GM12878 (cell line): Measurements from ENCODE around the gene NIP7. TPM values are rescaled to one million over a fixed set of nuclear protein-coding genes. Genes with fewer than 3 reads are reported as not detected.
A peak's percentile ranks its signal among the peaks of the same experiment; 100 is the strongest.

Source experiments
- ATAC-seq: fragments of 200-7000 bp; cut with Tn5 transposase; 3 replicates; pipeline ENCODE4 v1.9.1; 2020; ENCODE audit warnings: mild to moderate bottlenecking, moderate library complexity
- BruUV-seq: library from RNA; stranded (reverse); fragments of 400-500 nt; replicated peaks from 2 replicates; lab custom pipeline; 2021; lab: Mats Ljungman, UMichigan
- CTCF ChIA-PET: fragments of 300-600 bp; sonication (Branson Sonifier 250); formaldehyde crosslinking; extraction: SDS; loops from one replicate; lab custom pipeline; 2021; ENCODE audit warnings: inconsistent platforms; lab: Yijun Ruan, JAX
- POLR2A ChIA-PET: fragments of 350-600 bp; formaldehyde crosslinking; extraction: SDS; loops from one replicate; lab custom pipeline; 2021; ENCODE audit warnings: inconsistent platforms; lab: Charles Lee
- RAD21 ChIA-PET: fragments of 300-600 bp; sonication (Branson Sonifier 250); formaldehyde crosslinking; loops from one replicate; lab custom pipeline; 2023; ENCODE audit warnings: antibody characterized with exemption; ENCODE audit not compliant: unreplicated experiment; lab: Charles Lee
- SMC1A ChIA-PET: fragments of 300-600 bp; sonication (Branson Sonifier 250); formaldehyde crosslinking; loops from one replicate; lab custom pipeline; 2023; ENCODE audit not compliant: unreplicated experiment, uncharacterized antibody; lab: Charles Lee
- DNase-seq: peaks from one replicate; pipeline ENCODE4 v3.0.0-alpha.2; 2011; ENCODE audit warnings: low read depth, low spot score
- FAIRE-seq: peaks from 3 replicates; lab custom pipeline; 2011; peaks lifted over from hg19 to GRCh38; lab: Jason Lieb, UNC
- H2AFZ ChIP-seq: 2 replicates; pipeline ENCODE4 v1.6.0; 2011; ENCODE audit warnings: low read depth, low read length, control low read depth; ENCODE audit not compliant: control insufficient read depth
- H3K27ac ChIP-seq: 2 replicates; pipeline ENCODE4 v1.5.1; 2011; ENCODE audit warnings: control low read depth; ENCODE audit not compliant: control insufficient read depth, insufficient read depth
- H3K27me3 ChIP-seq, 2 experiments: replicated peaks in 1 of 2; 2 replicates each; pipeline versions ENCODE4 v1.6.0 to v1.6.1; 2011; ENCODE audit warnings: low read length in 1 of 2; ENCODE audit not compliant: control insufficient read depth in 2 of 2, insufficient read depth in 2 of 2
- H3K36me3 ChIP-seq, 2 experiments: 2 replicates each; pipeline ENCODE4 v1.5.1; 2011; ENCODE audit warnings: low read length in 1 of 2; ENCODE audit not compliant: control insufficient read depth in 2 of 2, insufficient read depth in 2 of 2
- H3K4me1 ChIP-seq: 2 replicates; pipeline ENCODE4 v1.6.1; 2011; ENCODE audit warnings: mild to moderate bottlenecking, low read length, moderate library complexity, mixed read lengths; ENCODE audit not compliant: control insufficient read depth, insufficient read depth
- H3K4me2 ChIP-seq: 2 replicates; pipeline ENCODE4 v1.6.0; 2011; ENCODE audit warnings: control low read depth; ENCODE audit not compliant: control insufficient read depth, insufficient read depth
- H3K4me3 ChIP-seq: fragments of 200-600 bp; sonication (generic); 2 replicates; pipeline ENCODE4 v1.5.1; 2016
- H3K79me2 ChIP-seq: 2 replicates; pipeline ENCODE4 v1.6.0; 2011; ENCODE audit warnings: low read length; ENCODE audit not compliant: control insufficient read depth, insufficient read depth
- H3K9ac ChIP-seq: 2 replicates; pipeline ENCODE4 v1.8.0; 2011; ENCODE audit warnings: low read length, control low read depth, mixed read lengths; ENCODE audit not compliant: control insufficient read depth, insufficient read depth
- H3K9me3 ChIP-seq: replicated peaks from 3 replicates; pipeline ENCODE4 v1.5.1; 2011; ENCODE audit warnings: mild to moderate bottlenecking, low read length; ENCODE audit not compliant: control insufficient read depth, insufficient read depth
- H4K20me1 ChIP-seq: 2 replicates; pipeline ENCODE4 v1.6.0; 2011; ENCODE audit not compliant: control insufficient read depth, insufficient read depth
- CBX3 ChIP-seq: fragments of 200-600 bp; sonication (generic); IDR thresholded peaks from 2 replicates; pipeline ENCODE4 v1.6.1; 2016; ENCODE audit warnings: low read depth, borderline replicate concordance
- EGR1 ChIP-seq, 2 experiments: IDR thresholded peaks; 1 replicate in 1 of 2; 2 replicates in 1 of 2; pipeline ENCODE4 v1.6.1; 2011 to 2012; ENCODE audit warnings: low read depth in 2 of 2, low read length in 2 of 2, borderline replicate concordance in 1 of 2, mild to moderate bottlenecking in 1 of 2, moderate library complexity in 1 of 2
- HDAC6 ChIP-seq: fragments of 200-600 bp; sonication (generic); IDR thresholded peaks from one replicate; pipeline ENCODE4 v1.8.0; 2017; ENCODE audit warnings: antibody characterized with exemption; ENCODE audit not compliant: unreplicated experiment
- LARP7 ChIP-seq: fragments of 450-650 bp; IDR thresholded peaks from 2 replicates; pipeline ENCODE4 v1.6.1; 2017; ENCODE audit warnings: mild to moderate bottlenecking
- MLLT1 ChIP-seq: fragments of 450-650 bp; IDR thresholded peaks from 2 replicates; pipeline ENCODE4 v1.6.1; 2016; ENCODE audit warnings: mild to moderate bottlenecking
- NFIC ChIP-seq: IDR thresholded peaks from 2 replicates; pipeline ENCODE4 v1.6.1; 2012; ENCODE audit warnings: low read depth, mild to moderate bottlenecking, inconsistent platforms, low read length, moderate library complexity
- POU2F2 ChIP-seq: IDR thresholded peaks from 3 replicates; pipeline ENCODE4 v1.6.1; 2011; ENCODE audit warnings: low read depth, mild to moderate bottlenecking, low read length, borderline replicate concordance
- SMAD5 ChIP-seq: IDR thresholded peaks from 2 replicates; pipeline ENCODE4 v1.6.1; 2016; ENCODE audit warnings: antibody characterized with exemption, low read depth
- TCF12 ChIP-seq: IDR thresholded peaks from 2 replicates; pipeline ENCODE4 v1.6.1; 2011; ENCODE audit warnings: low read depth, mild to moderate bottlenecking, low read length
- TCF3 ChIP-seq: IDR thresholded peaks from 2 replicates; pipeline ENCODE4 v1.6.1; 2012; ENCODE audit warnings: low read depth, mild to moderate bottlenecking, low read length, borderline replicate concordance; ENCODE audit not compliant: insufficient read depth
- WGBS: methylation state at CpG from one replicate; pipeline ENCODE4 v1.1.6; 2016; ENCODE audit warnings: low lambda C conversion rate; ENCODE audit not compliant: insufficient replicate concordance, insufficient coverage; ENCODE audit errors: missing lambda C conversion rate; 5-methylcytosine and 5-hydroxymethylcytosine counted together
- in situ Hi-C: fragments of 300-500 bp; cut with MboI; formaldehyde crosslinking; loops from 9 replicates; pipeline ENCODE4 v1.14.3; 2018; ENCODE audit warnings: mixed read lengths
- intact Hi-C: fragments of 100-400 bp; cut with micrococcal nuclease; formaldehyde crosslinking; loops from one replicate; pipeline ENCODE4 v1.14.2; 2022; ENCODE audit not compliant: unreplicated experiment
- polyA plus RNA-seq, 11 experiments: library from polyadenylated mRNA; depleted of rRNA in 4 of 11; unstranded in 6 of 11; stranded (reverse) in 5 of 11; fragments of >200 nt; fragmentation: Nextera tagmentation in 4 of 11; fragmentation: Illumina TruSeq in 1 of 11; extraction: Ambion mirVana in 4 of 11; extraction: Trizol in 1 of 11; gene quantifications; 1 replicate in 1 of 11; 2 replicates in 10 of 11; pipeline versions ENCODE4 v1.2.1 to v1.2.3, GENCODE V29; 2011 to 2016; ENCODE audit warnings: inconsistent platforms in 2 of 11, missing spikeins in 2 of 11, low read depth in 1 of 11
- total RNA-seq, 4 experiments: library from RNA; depleted of rRNA in 3 of 4; stranded (reverse); fragments of >200 nt in 3 of 4; fragmentation: Illumina TruSeq in 1 of 4; extraction: Trizol in 1 of 4; gene quantifications; 2 replicates each; pipeline versions ENCODE4 v1.2.1 to v1.2.3, GENCODE V29; 2013 to 2021

NIP7 gene
- total and polyA plus RNA-seq, 10 of the 15 experiments (the other 5 are each of a cell fraction or from before 2014, with no cell fraction given): 18.8 to 62.9 (median 56.7) TPM

- intact Hi-C loops (no loop called here), in situ Hi-C loops (no loop called here)
- no peaks in the 10 kb centered on the region for H3K9me3 ChIP-seq
- BruUV-seq: no TSS peak
- ChIA-PET RAD21 (no interaction called here), SMC1A (interaction anchor here (1.3 to 1.9 kb wide), 2 partner anchors 11 to 17 kb away, joined by 4 read pairs; no protein-coding TSS in a partner anchor), POLR2A (interaction anchor here (1.4 to 6.6 kb wide), 2 partner anchors 11 to 52 kb away, joined by 3 to 42 read pairs; partner anchors contain the start of genes COG8 and NIP7), CTCF (interaction anchor here (1.1 to 2.3 kb wide), 4 partner anchors 10 to 67 kb away, joined by 3 to 9 read pairs (median 7); partner anchors contain the start of gene COG8)
- H3K27ac ChIP-seq: 0 out of 2 replicates have a peak overlapping the region, but pooled peaks have one; percentile 18
- H3K27me3 ChIP-seq: no peaks in the 10 kb centered on the region
- peak overlapping the region; percentile 74 for H3K4me2 ChIP-seq
- TF ChIP-seq SMAD5: 0 out of 2 replicates have a peak, but pooled peaks have one; percentile 18
- TF ChIP-seq NFIC: no peak
- peaks cover 13 to 29% of the 10 kb centered on the region in 2 experiments for H3K36me3 ChIP-seq
- H3K79me2 ChIP-seq: peaks cover 58% of the 10 kb centered on the region
- H4K20me1 ChIP-seq: peaks cover 8% of the 10 kb centered on the region; the same call in 1 of the 2 replicates
- H3K4me1 ChIP-seq: peaks cover 10% of the 10 kb centered on the region
- peak overlapping the region; percentile 89 for H3K4me3 ChIP-seq
- DNase-seq (no peak), FAIRE-seq (no peak), ATAC-seq (no peak)
- peak overlapping the region; percentile 88 for H3K9ac ChIP-seq
- H2AFZ ChIP-seq: no peak overlapping the region
- under 1% methylated on average over 10 of the region's 10 CpGs for WGBS
Observed at GRCh38 chr16:69328854-69329316, 10.7 kb upstream of the NIP7 start.

- SMC1A ChIA-PET: interaction anchor here (0.6 to 1.9 kb wide), 5 partner anchors 11 to 425 kb away, joined by 3 to 5 read pairs (median 4); partner anchors contain the start of gene NOB1
- Histone ChIP-seq H3K79me2 (peaks cover 54% of the 10 kb centered on the region), H3K9me3 (no peaks in the 10 kb centered on the region), H3K36me3 (peaks cover 10 to 31% of the 10 kb centered on the region in 2 experiments), H3K9ac (peak overlapping the region; percentile 88), H3K4me1 (peaks cover 10% of the 10 kb centered on the region), H3K27me3 (no peaks in the 10 kb centered on the region), H3K4me3 (peak overlapping the region; percentile 89), H4K20me1 (peaks cover 8% of the 10 kb centered on the region; the same call in 1 of the 2 replicates), H3K4me2 (peak overlapping the region; percentile 74), H3K27ac (peak overlapping the region; percentile 82), H2AFZ (peak overlapping the region; percentile 73)
- FAIRE-seq (no peak), DNase-seq (no peak), ATAC-seq (peak; percentile 56)
- POLR2A ChIA-PET: interaction anchor here (0.6 to 6.6 kb wide), 3 partner anchors 10 to 51 kb away, joined by 3 to 42 read pairs (median 3); partner anchors contain the start of genes COG8 and NIP7
- in situ Hi-C loops: no loop called here
- CTCF ChIA-PET: interaction anchor here (1.1 to 2.3 kb wide), 3 partner anchors 9 to 67 kb away, joined by 6 to 9 read pairs (median 8); partner anchors contain the start of gene COG8
- RAD21 ChIA-PET: interaction anchor here (0.6 to 1.2 kb wide), 3 partner anchors 11 to 142 kb away, joined by 3 to 5 read pairs (median 3); partner anchors contain the start of gene NIP7
- 2% methylated on average over 77 of the region's 77 CpGs for WGBS
- TF ChIP-seq MLLT1 (0 out of 2 replicates have a peak, but pooled peaks have one; percentile 27), CBX3 (no peak), HDAC6 (peak; percentile 48), POU2F2 (0 out of 3 replicates have a peak, but pooled peaks have one; percentile 2), TCF3 (0 out of 2 replicates have a peak, but pooled peaks have one; percentile 23), SMAD5 (peak; percentile 17; the same call in 1 of the 2 replicates), EGR1 (IDR thresholded peaks at IDR 0.05; ENCODE audit: borderline replicate concordance in 1 of 2, low read depth in 2 of 2, low read length in 2 of 2) (0 out of 3 replicates have a peak, but pooled peaks of 1 of the 2 experiments have one; percentile 4), LARP7 (no peak), TCF12 (peak; percentile 63; the same call in 1 of the 2 replicates)
- intact Hi-C loops: loop anchor here (1.0 to 10.0 kb wide), 2 partner anchors 10 to 425 kb away; partner anchors contain the start of genes COG8, NIP7 and NOB1
- BruUV-seq: no TSS peak
Observed at GRCh38 chr16:69329369-69330285, 9.9 kb upstream of the NIP7 start.
